Measurements from ENCODE around the gene TAF15. TPM values are rescaled to one million over a fixed set of nuclear protein-coding genes. Genes with fewer than 3 reads are reported as not detected.

The TAF15 gene
- total and polyA plus RNA-seq, 10 of the 15 experiments (the other 5 are each of a cell fraction or from before 2014, with no cell fraction given) = 9.5 to 259 (median 40.4) TPM

DNA sequence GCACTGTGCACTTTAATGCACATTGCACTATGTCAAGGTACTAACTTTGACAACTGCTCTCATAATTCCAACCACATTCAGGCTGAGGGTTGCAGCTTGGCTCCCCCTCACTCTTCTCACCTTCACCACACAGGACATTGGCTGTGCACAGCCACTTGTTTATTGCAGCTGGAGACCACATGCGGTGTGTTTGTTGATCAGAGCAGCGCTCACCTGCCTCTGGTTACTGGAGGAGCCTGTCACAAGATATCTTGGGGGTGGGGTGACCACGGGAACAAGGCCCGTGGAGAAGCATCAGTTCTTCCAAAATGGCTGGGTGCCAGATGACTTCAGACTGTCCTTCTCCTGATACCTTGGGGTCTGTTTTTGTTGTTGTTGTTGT, 81.5 kb downstream of the TAF15 start (continued):
- no peak for TF ChIP-seq MEF2A (IDR thresholded peaks at IDR 0.05; ENCODE audit: insufficient read depth, low read depth, low read length)
- TF ChIP-seq SP1 (IDR thresholded peaks at IDR 0.05; ENCODE audit: low read depth, low read length) = no peak
- no peak for TF ChIP-seq ZNF274 (IDR thresholded peaks at IDR 0.05; ENCODE audit: insufficient read depth, insufficient read length)
- TF ChIP-seq ZZZ3 (IDR thresholded peaks at IDR 0.05; ENCODE audit: control insufficient read depth, insufficient read length, low read depth) = no peak
- TF ChIP-seq ZNF24 (IDR thresholded peaks at IDR 0.05) = peak; percentile 96
- TF ChIP-seq JUND (IDR thresholded peaks at IDR 0.05; ENCODE audit: low read depth, low read length) = no peak
- TF ChIP-seq TCF7 (IDR thresholded peaks at IDR 0.05; ENCODE audit: borderline replicate concordance) = no peak
- TF ChIP-seq, protein P1, sequence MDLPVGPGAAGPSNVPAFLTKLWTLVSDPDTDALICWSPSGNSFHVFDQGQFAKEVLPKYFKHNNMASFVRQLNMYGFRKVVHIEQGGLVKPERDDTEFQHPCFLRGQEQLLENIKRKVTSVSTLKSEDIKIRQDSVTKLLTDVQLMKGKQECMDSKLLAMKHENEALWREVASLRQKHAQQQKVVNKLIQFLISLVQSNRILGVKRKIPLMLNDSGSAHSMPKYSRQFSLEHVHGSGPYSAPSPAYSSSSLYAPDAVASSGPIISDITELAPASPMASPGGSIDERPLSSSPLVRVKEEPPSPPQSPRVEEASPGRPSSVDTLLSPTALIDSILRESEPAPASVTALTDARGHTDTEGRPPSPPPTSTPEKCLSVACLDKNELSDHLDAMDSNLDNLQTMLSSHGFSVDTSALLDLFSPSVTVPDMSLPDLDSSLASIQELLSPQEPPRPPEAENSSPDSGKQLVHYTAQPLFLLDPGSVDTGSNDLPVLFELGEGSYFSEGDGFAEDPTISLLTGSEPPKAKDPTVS (IDR thresholded peaks at IDR 0.05; ENCODE audit: low read depth, low read length) = no peak
- TF ChIP-seq, protein P2, sequence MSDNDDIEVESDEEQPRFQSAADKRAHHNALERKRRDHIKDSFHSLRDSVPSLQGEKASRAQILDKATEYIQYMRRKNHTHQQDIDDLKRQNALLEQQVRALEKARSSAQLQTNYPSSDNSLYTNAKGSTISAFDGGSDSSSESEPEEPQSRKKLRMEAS (IDR thresholded peaks at IDR 0.05; ENCODE audit: low read depth, low read length) = peak; percentile 42; the same call in 1 of the 2 replicates
- 0 out of 2 replicates have a peak, but pooled peaks have one; percentile 51 for TF ChIP-seq MYB (IDR thresholded peaks at IDR 0.05; ENCODE audit: borderline replicate concordance, low read depth, low read length)
- TF ChIP-seq, protein P3, sequence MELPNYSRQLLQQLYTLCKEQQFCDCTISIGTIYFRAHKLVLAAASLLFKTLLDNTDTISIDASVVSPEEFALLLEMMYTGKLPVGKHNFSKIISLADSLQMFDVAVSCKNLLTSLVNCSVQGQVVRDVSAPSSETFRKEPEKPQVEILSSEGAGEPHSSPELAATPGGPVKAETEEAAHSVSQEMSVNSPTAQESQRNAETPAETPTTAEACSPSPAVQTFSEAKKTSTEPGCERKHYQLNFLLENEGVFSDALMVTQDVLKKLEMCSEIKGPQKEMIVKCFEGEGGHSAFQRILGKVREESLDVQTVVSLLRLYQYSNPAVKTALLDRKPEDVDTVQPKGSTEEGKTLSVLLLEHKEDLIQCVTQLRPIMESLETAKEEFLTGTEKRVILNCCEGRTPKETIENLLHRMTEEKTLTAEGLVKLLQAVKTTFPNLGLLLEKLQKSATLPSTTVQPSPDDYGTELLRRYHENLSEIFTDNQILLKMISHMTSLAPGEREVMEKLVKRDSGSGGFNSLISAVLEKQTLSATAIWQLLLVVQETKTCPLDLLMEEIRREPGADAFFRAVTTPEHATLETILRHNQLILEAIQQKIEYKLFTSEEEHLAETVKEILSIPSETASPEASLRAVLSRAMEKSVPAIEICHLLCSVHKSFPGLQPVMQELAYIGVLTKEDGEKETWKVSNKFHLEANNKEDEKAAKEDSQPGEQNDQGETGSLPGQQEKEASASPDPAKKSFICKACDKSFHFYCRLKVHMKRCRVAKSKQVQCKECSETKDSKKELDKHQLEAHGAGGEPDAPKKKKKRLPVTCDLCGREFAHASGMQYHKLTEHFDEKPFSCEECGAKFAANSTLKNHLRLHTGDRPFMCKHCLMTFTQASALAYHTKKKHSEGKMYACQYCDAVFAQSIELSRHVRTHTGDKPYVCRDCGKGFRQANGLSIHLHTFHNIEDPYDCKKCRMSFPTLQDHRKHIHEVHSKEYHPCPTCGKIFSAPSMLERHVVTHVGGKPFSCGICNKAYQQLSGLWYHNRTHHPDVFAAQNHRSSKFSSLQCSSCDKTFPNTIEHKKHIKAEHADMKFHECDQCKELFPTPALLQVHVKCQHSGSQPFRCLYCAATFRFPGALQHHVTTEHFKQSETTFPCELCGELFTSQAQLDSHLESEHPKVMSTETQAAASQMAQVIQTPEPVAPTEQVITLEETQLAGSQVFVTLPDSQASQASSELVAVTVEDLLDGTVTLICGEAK (IDR thresholded peaks at IDR 0.05; ENCODE audit: borderline replicate concordance) = no peak
- peak; percentile 62 for TF ChIP-seq MEF2B (IDR thresholded peaks at IDR 0.05; ENCODE audit: partially characterized antibody, poor library complexity, severe bottlenecking)
- no peak for TF ChIP-seq POLR2A (IDR thresholded peaks at IDR 0.05; ENCODE audit: low read depth, low read length)
- no peak for TF ChIP-seq NR2C2 (IDR thresholded peaks at IDR 0.05; ENCODE audit: borderline replicate concordance, control insufficient read depth, insufficient read length, low read depth)
- TF ChIP-seq IRF4 (IDR thresholded peaks at IDR 0.05; ENCODE audit: low read depth, low read length) = no peak
- peak; percentile 90 for TF ChIP-seq MTA2 (IDR thresholded peaks at IDR 0.05; ENCODE audit: low read depth)
- no peak for TF ChIP-seq KLF5 (IDR thresholded peaks at IDR 0.05; ENCODE audit: partially characterized antibody)
- TF ChIP-seq TAF1 (IDR thresholded peaks at IDR 0.05; ENCODE audit: borderline replicate concordance, low read depth, low read length) = no peak
- TF ChIP-seq, protein P4, sequence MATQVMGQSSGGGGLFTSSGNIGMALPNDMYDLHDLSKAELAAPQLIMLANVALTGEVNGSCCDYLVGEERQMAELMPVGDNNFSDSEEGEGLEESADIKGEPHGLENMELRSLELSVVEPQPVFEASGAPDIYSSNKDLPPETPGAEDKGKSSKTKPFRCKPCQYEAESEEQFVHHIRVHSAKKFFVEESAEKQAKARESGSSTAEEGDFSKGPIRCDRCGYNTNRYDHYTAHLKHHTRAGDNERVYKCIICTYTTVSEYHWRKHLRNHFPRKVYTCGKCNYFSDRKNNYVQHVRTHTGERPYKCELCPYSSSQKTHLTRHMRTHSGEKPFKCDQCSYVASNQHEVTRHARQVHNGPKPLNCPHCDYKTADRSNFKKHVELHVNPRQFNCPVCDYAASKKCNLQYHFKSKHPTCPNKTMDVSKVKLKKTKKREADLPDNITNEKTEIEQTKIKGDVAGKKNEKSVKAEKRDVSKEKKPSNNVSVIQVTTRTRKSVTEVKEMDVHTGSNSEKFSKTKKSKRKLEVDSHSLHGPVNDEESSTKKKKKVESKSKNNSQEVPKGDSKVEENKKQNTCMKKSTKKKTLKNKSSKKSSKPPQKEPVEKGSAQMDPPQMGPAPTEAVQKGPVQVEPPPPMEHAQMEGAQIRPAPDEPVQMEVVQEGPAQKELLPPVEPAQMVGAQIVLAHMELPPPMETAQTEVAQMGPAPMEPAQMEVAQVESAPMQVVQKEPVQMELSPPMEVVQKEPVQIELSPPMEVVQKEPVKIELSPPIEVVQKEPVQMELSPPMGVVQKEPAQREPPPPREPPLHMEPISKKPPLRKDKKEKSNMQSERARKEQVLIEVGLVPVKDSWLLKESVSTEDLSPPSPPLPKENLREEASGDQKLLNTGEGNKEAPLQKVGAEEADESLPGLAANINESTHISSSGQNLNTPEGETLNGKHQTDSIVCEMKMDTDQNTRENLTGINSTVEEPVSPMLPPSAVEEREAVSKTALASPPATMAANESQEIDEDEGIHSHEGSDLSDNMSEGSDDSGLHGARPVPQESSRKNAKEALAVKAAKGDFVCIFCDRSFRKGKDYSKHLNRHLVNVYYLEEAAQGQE (IDR thresholded peaks at IDR 0.05; ENCODE audit: low read depth, low read length) = no peak
- TF ChIP-seq, protein P5, sequence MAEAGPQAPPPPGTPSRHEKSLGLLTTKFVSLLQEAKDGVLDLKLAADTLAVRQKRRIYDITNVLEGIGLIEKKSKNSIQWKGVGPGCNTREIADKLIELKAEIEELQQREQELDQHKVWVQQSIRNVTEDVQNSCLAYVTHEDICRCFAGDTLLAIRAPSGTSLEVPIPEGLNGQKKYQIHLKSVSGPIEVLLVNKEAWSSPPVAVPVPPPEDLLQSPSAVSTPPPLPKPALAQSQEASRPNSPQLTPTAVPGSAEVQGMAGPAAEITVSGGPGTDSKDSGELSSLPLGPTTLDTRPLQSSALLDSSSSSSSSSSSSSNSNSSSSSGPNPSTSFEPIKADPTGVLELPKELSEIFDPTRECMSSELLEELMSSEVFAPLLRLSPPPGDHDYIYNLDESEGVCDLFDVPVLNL (IDR thresholded peaks at IDR 0.05; ENCODE audit: low read depth, low read length) = no peak
- peak; percentile 85 for TF ChIP-seq NBN (IDR thresholded peaks at IDR 0.05)
- peak; percentile 87 to 93 for TF ChIP-seq EP300 (IDR thresholded peaks at IDR 0.05; ENCODE audit: borderline replicate concordance in 1 of 2, control insufficient read depth in 1 of 2, low read depth in 2 of 2, low read length in 2 of 2)

Data from GM12878 (cell line).